SU-DHL-6 (cell line): ENCODE data around the gene COL16A1.

Experiments
- H2AFZ ChIP-seq: fragments of 200-600 bp; sonication (generic); 2 replicates; pipeline ENCODE4 v1.6.1; 2014; ENCODE audit warnings: low read depth, mild to moderate bottlenecking, moderate library complexity, mixed read lengths, antibody characterized with exemption, low read length; ENCODE audit not compliant: severe bottlenecking
- H3F3A ChIP-seq: fragments of 200-600 bp; shearing (Covaris generic); 2 replicates; pipeline ENCODE4 v1.6.0; 2016; ENCODE audit warnings: antibody characterized with exemption, mild to moderate bottlenecking; ENCODE audit not compliant: insufficient read depth
- H3K27ac ChIP-seq: fragments of 200-600 bp; sonication (generic); 2 replicates; pipeline ENCODE4 v1.5.1; 2016; ENCODE audit warnings: low read depth, mild to moderate bottlenecking, low read length, moderate library complexity, mixed read lengths
- H3K27me3 ChIP-seq: fragments of 200-600 bp; sonication (generic), shearing (Covaris generic); 2 replicates; pipeline ENCODE4 v1.6.0; 2014; ENCODE audit warnings: mild to moderate bottlenecking, low read length
- H3K36me3 ChIP-seq: fragments of 200-600 bp; sonication (generic); 2 replicates; pipeline ENCODE4 v1.6.1; 2014; ENCODE audit warnings: mild to moderate bottlenecking, low read length, mixed read lengths
- H3K4me2 ChIP-seq: fragments of 300-600, 200-600 bp; shearing (Covaris generic), sonication (generic); 2 replicates; pipeline ENCODE4 v1.6.0; 2014; ENCODE audit warnings: low read length, low read depth, mild to moderate bottlenecking; ENCODE audit not compliant: poor library complexity, severe bottlenecking
- H3K4me3 ChIP-seq: fragments of 200-600 bp; sonication (generic); 2 replicates; pipeline ENCODE4 v1.5.1; 2014; ENCODE audit warnings: antibody characterized with exemption, low read length, mild to moderate bottlenecking, mixed read lengths; ENCODE audit not compliant: insufficient read depth, poor library complexity, severe bottlenecking
- H3K79me2 ChIP-seq: fragments of 200-600 bp; sonication (generic); 2 replicates; pipeline ENCODE4 v1.6.1; 2014; ENCODE audit warnings: mild to moderate bottlenecking, low read length, moderate library complexity; ENCODE audit not compliant: insufficient read depth
- H3K9ac ChIP-seq: fragments of 200-600 bp; sonication (generic); 2 replicates; pipeline ENCODE4 v1.7.0; 2014; ENCODE audit warnings: mild to moderate bottlenecking, low read length
- H3K9me2 ChIP-seq: fragments of 200-600 bp; sonication (generic); replicated peaks from 2 replicates; pipeline ENCODE4 v1.6.1; 2014; ENCODE audit warnings: low read length; ENCODE audit not compliant: insufficient read depth
- H3K9me3 ChIP-seq: fragments of 200-600 bp; sonication (generic); 2 replicates; pipeline ENCODE4 v1.6.1; 2014; ENCODE audit warnings: low read length, mixed read lengths; ENCODE audit not compliant: insufficient read depth
- H4K20me1 ChIP-seq: fragments of 200-600 bp; sonication (generic); 2 replicates; pipeline ENCODE4 v1.6.1; 2014; ENCODE audit warnings: low read depth, mild to moderate bottlenecking, antibody characterized with exemption, low read length, moderate library complexity, mixed read lengths
- CTCF ChIP-seq: fragments of 200-600 bp; sonication (generic); IDR thresholded peaks from one replicate; pipeline ENCODE4 v1.5.1; 2017; ENCODE audit warnings: antibody characterized with exemption, mild to moderate bottlenecking, low read length, moderate library complexity; ENCODE audit not compliant: insufficient read depth, poor library complexity, severe bottlenecking
- EZH2phosphoT487 ChIP-seq: fragments of 200-600 bp; sonication (generic), shearing (Covaris generic); conservative IDR thresholded peaks from 2 replicates; pipeline ENCODE4 v1.6.1; 2018; ENCODE audit warnings: mild to moderate bottlenecking, antibody characterized with exemption, low read length, moderate library complexity, mixed read lengths

COL16A1 gene

GRCh38 chr1:31675756-31676155, 28.1 kb downstream of the COL16A1 start:
- TF ChIP-seq CTCF (no peak), EZH2phosphoT487 (no peak)
- H2AFZ ChIP-seq = no peak overlapping the region
- no peak overlapping the region for H3K4me3 ChIP-seq
- no peaks in the 10 kb centered on the region for H3K9me2 ChIP-seq
- H3K4me2 ChIP-seq = no peak overlapping the region
- no peaks in the 10 kb centered on the region for H3K9me3 ChIP-seq
- H3F3A ChIP-seq = no peaks in the 10 kb centered on the region
- H3K36me3 ChIP-seq = no peaks in the 10 kb centered on the region
- H3K27me3 ChIP-seq = no peaks in the 10 kb centered on the region
- no peaks in the 10 kb centered on the region for H3K79me2 ChIP-seq
- no peaks in the 10 kb centered on the region for H4K20me1 ChIP-seq
- H3K27ac ChIP-seq = no peak overlapping the region
- H3K9ac ChIP-seq = no peak overlapping the region

GRCh38 chr1:31675161-31675560, 28.7 kb downstream of the COL16A1 start:
- no peaks in the 10 kb centered on the region for H3K27me3 ChIP-seq
- H3K9ac ChIP-seq = no peak overlapping the region
- H3K9me3 ChIP-seq = no peaks in the 10 kb centered on the region
- H3K4me2 ChIP-seq = no peak overlapping the region
- H3K27ac ChIP-seq = no peak overlapping the region
- H3K36me3 ChIP-seq = no peaks in the 10 kb centered on the region
- H3K9me2 ChIP-seq = no peaks in the 10 kb centered on the region
- H3F3A ChIP-seq = no peaks in the 10 kb centered on the region
- TF ChIP-seq EZH2phosphoT487 (no peak), CTCF (no peak)
- no peaks in the 10 kb centered on the region for H3K79me2 ChIP-seq
- no peak overlapping the region for H2AFZ ChIP-seq
- no peak overlapping the region for H3K4me3 ChIP-seq
- no peaks in the 10 kb centered on the region for H4K20me1 ChIP-seq

- no peaks in the 10 kb centered on the region for H3K9me3 ChIP-seq
- H3K79me2 ChIP-seq = no peaks in the 10 kb centered on the region
- no peaks in the 10 kb centered on the region for H3K27me3 ChIP-seq
- H3K4me2 ChIP-seq = no peak overlapping the region
- H3F3A ChIP-seq = no peaks in the 10 kb centered on the region
- no peak overlapping the region for H3K9ac ChIP-seq
- H4K20me1 ChIP-seq = no peaks in the 10 kb centered on the region
- TF ChIP-seq CTCF (no peak), EZH2phosphoT487 (no peak)
- H2AFZ ChIP-seq = no peak overlapping the region
- H3K4me3 ChIP-seq = no peak overlapping the region
- no peak overlapping the region for H3K27ac ChIP-seq
- H3K9me2 ChIP-seq = no peaks in the 10 kb centered on the region
- no peaks in the 10 kb centered on the region for H3K36me3 ChIP-seq
These were observed 29.2 kb downstream of the COL16A1 start for GRCh38 chr1:31674626-31675025.
